ENCODE results near the gene MIOX. TPM values are rescaled to one million over a fixed set of nuclear protein-coding genes. Genes with fewer than 3 reads are reported as not detected.

Gene MIOX
- total RNA-seq, 1 donor from 2014 or later, result 0.21 TPM

DNA sequence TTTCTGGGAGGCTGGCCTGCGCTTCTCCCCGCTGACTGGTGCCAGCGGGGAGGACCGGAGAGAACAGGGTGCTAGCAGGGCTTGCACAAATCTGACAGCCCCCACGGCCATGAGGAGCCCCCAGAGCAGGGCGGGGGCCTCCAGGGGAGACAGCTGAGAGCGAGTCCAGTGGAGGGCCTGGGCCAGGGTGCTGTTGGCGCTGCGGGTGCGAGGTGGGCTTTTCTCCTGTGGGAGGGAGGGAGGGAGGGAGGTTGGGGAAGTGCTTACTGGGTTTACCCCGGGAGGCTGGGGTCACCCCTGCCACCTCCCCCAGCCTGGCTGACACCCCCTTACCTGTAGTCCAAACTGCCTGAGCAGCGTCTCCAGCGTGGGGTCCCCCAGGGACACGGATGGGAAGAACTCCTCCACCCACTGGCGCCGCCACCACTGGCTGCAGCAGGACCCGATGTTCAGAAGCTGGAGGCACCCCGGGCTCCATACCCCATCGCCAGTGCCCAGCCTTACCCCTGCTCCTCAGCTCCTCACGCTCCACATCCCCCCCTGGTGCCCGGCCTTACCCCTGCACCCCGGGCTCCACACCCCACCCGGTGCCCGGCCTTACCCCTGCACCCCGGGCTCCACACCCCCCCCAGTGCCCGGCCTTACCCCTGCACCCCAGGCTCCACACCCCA, 17.0 kb downstream of the MIOX start:
- Mint-ChIP-seq H3K4me3 (no peak overlapping the region), H3K9me3 (no peaks in the 10 kb centered on the region)
- intact Hi-C loops (cut with micrococcal nuclease), result loop anchor here (10.0 kb wide), 1 partner anchor 159 kb away; the partner anchor contains the start of gene PPP6R2

DNA sequence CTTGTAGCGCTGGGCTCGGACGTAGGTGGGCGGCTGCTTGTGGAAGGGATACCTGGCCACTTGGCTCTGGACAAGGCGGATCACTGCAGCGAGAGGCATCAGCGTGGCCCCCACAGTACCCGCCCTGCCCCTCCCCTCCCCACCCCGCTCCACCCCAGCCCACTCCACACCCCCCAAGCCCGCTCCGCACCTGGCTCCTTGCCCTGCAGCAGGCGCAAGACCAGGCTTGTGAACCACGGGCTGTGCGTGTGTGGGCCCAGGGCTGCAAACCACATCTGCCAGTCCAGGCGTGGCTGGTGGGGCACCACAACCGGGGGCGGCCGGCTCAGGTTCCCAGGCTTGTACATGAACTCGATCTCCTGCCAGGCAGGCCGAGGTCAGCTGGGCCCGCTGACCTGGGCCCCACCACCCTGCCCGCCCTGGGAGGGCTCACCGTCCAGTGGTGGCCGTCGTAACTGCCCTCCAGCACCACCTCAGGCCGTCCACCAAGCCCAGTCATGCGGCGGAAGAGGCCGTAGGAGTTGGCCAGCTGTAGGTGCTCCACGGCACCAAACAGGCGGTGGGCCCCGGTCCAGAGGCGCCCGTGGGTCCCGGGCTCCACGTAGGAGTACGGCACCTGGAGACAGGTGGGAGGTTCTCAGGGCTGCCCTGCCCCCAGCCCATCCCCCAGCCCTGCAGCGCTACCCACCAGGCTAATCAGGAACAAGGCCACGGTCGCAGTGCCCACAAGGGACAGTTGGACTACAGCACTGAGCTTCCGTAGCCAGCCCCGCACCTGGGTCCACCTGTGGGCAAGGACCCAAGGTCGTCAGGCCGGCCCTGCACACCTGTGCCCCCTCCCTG, 17.9 kb downstream of the MIOX start:
- Mint-ChIP-seq H3K4me3 (no peak overlapping the region), H3K9me3 (no peaks in the 10 kb centered on the region), H3K27me3 (peaks cover 1% of the 10 kb centered on the region)

More for the DNA sequence above, 17.0 kb downstream of the MIOX start:
- peaks cover 1% of the 10 kb centered on the region for H3K27me3 Mint-ChIP-seq
- H3K4me1 Mint-ChIP-seq, result peaks cover 3% of the 10 kb centered on the region
- no peak for DNase-seq
- H3K27ac Mint-ChIP-seq, result no peak overlapping the region
- peaks cover 4% of the 10 kb centered on the region for H3K36me3 Mint-ChIP-seq (ENCODE audit: low read depth)

DNA sequence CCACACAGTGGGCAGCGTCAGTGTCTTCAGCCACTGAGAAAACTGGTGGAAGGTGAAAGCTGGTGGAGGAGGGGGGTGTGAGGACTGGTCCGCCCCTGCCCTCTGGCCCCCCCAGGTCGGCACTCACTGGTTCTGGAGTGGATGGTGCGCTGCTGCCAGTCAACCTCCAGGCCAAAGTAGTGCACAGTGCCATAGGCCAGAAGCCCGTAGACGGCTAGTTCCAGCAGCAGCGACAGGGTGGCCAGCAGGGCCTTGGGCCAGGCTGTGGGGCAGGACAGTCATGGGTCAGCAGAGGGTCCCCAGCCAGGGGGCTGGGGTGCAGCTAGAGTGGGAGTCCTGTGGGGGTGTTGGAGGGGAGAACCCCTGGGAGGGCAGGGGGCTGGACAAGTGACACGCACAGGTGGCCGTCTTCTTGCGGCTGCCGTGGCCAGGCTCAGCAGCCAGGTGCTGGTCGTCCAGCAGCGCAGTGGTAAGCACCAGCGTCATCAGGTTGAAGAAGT, 18.7 kb downstream of the MIOX start:
- Mint-ChIP-seq H3K27me3 (peaks cover 1% of the 10 kb centered on the region), H3K9me3 (no peaks in the 10 kb centered on the region), H3K4me1 (peaks cover 12% of the 10 kb centered on the region), H3K4me3 (no peak overlapping the region), H3K27ac (no peak overlapping the region), H3K36me3 (ENCODE audit: low read depth) (peaks cover 7% of the 10 kb centered on the region)
- DNase-seq, result no peak
- intact Hi-C loops (cut with micrococcal nuclease), result loop anchor here (5.0 to 10.0 kb wide), 3 partner anchors 53 to 253 kb away; partner anchors contain the start of genes HDAC10 and PPP6R2

More for the DNA sequence above, 17.9 kb downstream of the MIOX start:
- intact Hi-C loops (cut with micrococcal nuclease), result loop anchor here (5.0 to 10.0 kb wide), 3 partner anchors 52 to 252 kb away; partner anchors contain the start of genes HDAC10 and PPP6R2
- Mint-ChIP-seq H3K36me3 (ENCODE audit: low read depth) (peaks cover 6% of the 10 kb centered on the region), H3K27ac (no peak overlapping the region), H3K4me1 (peaks cover 11% of the 10 kb centered on the region)
- DNase-seq, result no peak

DNA sequence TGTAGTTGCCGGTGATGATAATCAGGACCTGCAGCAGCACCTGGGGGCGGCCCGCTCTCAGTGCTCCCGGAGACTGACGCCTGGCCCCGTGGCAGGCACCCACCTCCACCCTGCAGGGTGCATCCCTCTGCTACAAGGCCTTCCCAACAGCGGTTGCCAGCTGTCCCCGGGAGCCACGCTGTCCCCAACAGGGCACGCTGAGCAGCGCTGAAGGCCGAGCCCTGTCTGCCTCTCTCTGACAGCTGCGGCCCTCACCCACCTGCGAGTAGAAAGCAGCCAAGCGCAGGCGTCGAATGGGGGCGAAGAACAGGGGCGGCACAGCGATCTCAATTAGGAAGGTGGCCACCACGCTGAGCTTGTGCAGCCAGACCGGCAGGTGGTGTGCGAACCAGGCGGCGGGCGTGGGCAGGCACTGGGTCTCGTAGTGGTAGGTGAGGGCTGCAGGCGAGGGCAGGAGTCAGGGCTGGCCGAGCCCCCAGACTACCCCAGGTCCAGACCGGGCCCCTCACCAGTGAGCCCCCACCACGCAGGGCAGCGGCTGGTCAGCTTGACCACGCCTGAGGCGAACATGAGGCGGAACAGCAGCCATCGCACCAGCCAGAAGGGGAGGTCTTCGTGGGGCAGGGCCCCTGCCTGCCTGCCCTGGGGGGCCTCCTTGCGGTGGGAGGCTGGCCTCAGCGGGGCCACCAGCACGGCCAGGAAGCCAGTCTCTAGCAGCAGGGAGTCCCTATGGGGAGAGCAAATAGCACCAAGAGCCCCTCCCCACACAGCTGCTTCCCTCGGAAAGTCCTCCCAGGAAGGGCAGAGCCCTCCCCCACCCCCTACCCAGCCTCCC, 19.3 kb downstream of the MIOX start:
- DNase-seq, result no peak
- H3K4me1 Mint-ChIP-seq, result peaks cover 10% of the 10 kb centered on the region
- H3K4me3 Mint-ChIP-seq, result peak overlapping the region; percentile 90
- intact Hi-C loops (cut with micrococcal nuclease), result loop anchor here (5.0 to 10.0 kb wide), 3 partner anchors 54 to 254 kb away; partner anchors contain the start of genes HDAC10 and PPP6R2
- peaks cover 1% of the 10 kb centered on the region for H3K27me3 Mint-ChIP-seq
- peaks cover 7% of the 10 kb centered on the region for H3K36me3 Mint-ChIP-seq (ENCODE audit: low read depth)
- H3K9me3 Mint-ChIP-seq, result no peaks in the 10 kb centered on the region
- H3K27ac Mint-ChIP-seq, result no peak overlapping the region

DNA sequence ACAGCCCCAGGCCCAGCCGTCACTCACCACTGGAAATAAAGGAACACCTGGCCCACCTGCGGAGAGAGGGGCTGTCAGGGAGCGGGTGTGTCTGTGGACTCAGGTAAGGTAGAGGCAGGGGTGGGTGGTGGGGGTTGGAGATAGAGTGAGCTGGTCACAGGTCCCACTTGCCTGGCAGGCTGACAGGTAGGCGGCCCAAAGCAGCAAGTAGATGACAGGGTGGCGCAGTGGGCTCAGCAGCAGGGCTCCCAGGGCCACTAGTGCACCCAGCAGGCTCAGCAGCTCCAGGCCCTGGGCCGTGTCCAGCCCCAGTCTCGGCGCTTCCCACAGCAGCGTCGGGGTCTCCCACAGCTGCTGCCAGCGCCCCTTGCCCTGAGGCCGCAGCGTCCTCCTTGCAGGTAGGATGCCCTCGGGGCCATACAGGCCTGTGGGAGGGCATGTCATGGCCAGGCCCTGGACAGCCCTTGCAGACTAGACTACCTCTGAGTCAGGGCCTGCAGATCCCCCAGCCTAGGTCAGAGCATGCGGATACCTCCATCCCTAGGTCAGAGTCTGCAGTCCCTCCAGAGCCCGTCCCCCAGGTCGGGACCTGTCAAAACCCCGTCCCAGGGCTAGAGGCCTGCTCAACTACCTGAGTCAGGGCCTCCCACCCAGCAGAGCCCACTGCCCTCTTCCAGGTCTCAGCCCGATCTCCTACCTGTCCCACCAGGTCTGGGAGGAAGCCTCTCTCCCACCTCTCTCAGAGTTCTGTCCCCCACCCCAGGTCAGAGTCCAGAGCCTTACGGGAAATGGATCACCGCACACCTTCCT, 20.2 kb downstream of the MIOX start:
- Mint-ChIP-seq H3K27me3 (peaks cover 1% of the 10 kb centered on the region), H3K36me3 (ENCODE audit: low read depth) (peaks cover 7% of the 10 kb centered on the region), H3K9me3 (no peaks in the 10 kb centered on the region), H3K27ac (peak overlapping the region; percentile 63), H3K4me1 (peaks cover 10% of the 10 kb centered on the region), H3K4me3 (peak overlapping the region; percentile 90)
- DNase-seq, result no peak
- intact Hi-C loops (cut with micrococcal nuclease), result loop anchor here (1.0 to 10.0 kb wide), 4 partner anchors 55 to 255 kb away; partner anchors contain the start of genes CHKB, HDAC10 and PPP6R2

DNA sequence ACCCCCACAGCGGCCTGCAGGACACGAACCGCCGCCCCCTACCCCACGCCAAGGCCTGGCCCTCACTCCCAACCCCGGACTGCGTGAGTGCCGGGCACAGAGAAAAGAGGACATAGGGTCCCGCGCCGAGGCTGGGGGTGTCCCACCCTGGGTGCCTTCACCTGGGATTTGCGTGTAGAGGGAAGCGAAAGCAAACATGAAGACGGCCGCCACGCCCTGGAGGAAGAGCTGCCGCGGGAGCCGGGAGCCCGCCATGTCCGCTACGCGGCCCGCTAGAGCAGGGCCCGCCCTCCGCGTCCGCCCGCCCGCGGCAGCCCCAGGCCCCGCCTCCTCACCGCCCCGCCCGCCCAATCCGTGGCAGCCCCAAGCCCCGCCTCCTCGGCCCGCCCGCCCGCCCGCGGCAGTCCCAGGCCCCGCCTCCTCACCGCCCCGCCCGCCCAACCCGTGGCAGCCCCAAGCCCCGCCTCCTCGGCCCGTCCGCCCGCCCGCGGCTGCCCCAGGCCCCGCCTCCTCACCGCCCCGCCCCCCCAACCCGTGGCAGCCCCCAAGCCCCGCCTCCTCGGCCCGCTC, 20.8 kb downstream of the MIOX start, which contains the start of gene LMF2:
LMF2 (minus strand) TSS at position 282 of the 570 bp plus-strand sequence; CDS start at position 255, 27 bp downstream.
- Mint-ChIP-seq H3K9me3 (no peaks in the 10 kb centered on the region), H3K27me3 (peaks cover 1% of the 10 kb centered on the region), H3K36me3 (ENCODE audit: low read depth) (peaks cover 10% of the 10 kb centered on the region), H3K4me3 (peak within 1 kb of the TSS; percentile 90), H3K27ac (peak within 1 kb of the TSS; percentile 97), H3K4me1 (peaks cover 15% of the 10 kb centered on the region)
- intact Hi-C loops (cut with micrococcal nuclease), result loop anchor here (1.0 to 10.0 kb wide), 4 partner anchors 55 to 255 kb away; partner anchors contain the start of genes CHKB, HDAC10 and PPP6R2
- DNase-seq, result peak; percentile 97

DNA sequence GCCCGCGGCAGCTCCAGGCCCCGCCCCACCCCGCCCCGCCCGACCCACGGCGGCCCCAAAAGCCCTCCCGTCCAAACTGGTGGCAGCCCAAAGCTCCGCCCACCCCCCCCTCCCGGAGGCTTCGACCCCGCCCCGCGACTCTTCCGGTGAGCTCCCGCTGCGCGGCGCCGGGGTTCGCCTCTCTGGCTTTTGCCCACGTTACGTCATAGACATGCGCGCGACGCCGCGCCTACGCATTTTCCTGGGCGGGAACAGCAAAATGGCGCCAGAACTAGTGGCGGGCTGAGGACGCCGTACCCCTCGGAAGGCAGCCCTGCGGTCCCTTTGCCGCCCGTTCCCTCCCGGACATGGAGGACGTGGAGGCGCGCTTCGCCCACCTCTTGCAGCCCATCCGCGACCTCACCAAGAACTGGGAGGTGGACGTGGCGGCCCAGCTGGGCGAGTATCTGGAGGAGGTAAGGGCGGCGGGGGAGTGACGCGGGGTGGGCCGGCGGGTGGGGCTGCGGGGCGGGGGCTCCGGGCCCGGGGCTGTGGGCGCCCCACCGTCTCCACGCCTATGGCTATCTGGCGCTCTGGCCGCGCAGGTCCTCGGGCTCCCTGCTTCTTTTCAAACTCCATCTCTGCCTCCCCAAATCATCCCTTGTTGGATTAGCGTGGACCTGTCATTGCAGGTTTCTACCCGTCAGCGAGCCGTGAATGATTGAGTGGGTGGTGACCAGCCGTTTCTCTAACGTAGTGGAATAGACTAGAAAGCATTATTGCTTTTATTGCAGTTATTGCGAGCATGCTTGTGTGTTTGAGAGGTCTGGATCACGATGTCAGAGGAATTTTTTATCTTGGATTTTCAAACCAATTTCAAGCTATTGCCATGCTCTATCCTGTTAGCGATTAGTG, 21.6 kb downstream of the MIOX start, which contains the start of gene NCAPH2:
NCAPH2 (plus strand) TSS at position 234 of the 894 bp plus-strand sequence; CDS start at position 348, 114 bp downstream.
- Mint-ChIP-seq H3K9me3 (no peaks in the 10 kb centered on the region), H3K27me3 (peaks cover 1% of the 10 kb centered on the region), H3K27ac (peak within 1 kb of the TSS; percentile 97), H3K4me1 (peaks cover 17% of the 10 kb centered on the region), H3K4me3 (peak within 1 kb of the TSS; percentile 90), H3K36me3 (ENCODE audit: low read depth) (peaks cover 8% of the 10 kb centered on the region)
- peak; percentile 100 for DNase-seq
- intact Hi-C loops (cut with micrococcal nuclease), result loop anchor here (1.0 to 10.0 kb wide), 8 partner anchors 17 to 256 kb away; partner anchors contain the start of genes CHKB, HDAC10, PPP6R2 and SBF1

DNA sequence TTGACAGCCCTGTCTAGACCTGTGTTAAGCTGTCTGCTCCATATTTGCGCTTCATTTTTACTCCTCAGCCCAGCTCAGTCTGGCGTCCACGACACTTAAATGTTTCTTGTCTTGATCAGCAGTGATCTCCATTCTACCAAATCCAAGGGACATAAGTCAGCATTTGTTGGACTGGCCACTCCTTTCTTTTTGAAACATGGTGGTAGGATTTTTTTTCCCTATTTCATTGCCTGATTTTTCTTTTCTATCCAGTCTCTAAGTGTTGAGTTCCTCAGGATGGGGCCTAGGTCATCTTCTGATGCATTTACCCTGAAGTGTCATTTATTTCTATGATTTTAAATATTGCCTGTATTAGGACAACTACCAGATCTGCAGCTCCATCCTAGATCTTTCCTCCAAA, 22.2 kb downstream of the MIOX start:
- intact Hi-C loops (cut with micrococcal nuclease), result loop anchor here (1.0 to 10.0 kb wide), 7 partner anchors 16 to 257 kb away; partner anchors contain the start of genes HDAC10, PPP6R2, SBF1 and SCO2
- peaks cover 1% of the 10 kb centered on the region for H3K27me3 Mint-ChIP-seq
- DNase-seq, result no peak
- peak overlapping the region; percentile 87 for H3K4me3 Mint-ChIP-seq
- H3K9me3 Mint-ChIP-seq, result no peaks in the 10 kb centered on the region
- peaks cover 22% of the 10 kb centered on the region for H3K4me1 Mint-ChIP-seq
- H3K27ac Mint-ChIP-seq, result peak overlapping the region; percentile 87
- H3K36me3 Mint-ChIP-seq (ENCODE audit: low read depth), result peaks cover 8% of the 10 kb centered on the region

DNA sequence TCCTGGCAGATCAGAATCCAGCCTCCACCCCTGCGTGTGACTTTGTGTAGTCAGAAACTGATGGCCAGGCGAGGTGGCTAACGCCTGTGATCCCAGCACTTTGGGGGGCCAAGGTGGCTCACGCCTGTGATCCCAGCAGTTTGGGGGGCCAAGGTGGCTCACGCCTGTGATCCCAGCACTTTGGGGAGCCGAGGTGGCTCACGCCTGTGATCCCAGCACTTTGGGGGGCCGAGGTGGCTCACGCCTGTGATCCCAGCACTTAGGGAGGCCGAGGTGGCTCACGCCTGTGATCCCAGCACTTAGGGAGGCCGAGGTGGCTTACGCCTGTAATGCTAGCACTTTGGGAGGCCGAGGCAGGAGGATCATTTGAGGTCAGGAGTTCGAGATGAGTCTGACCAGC, 26.5 kb downstream of the MIOX start:
- no peaks in the 10 kb centered on the region for H3K9me3 Mint-ChIP-seq
- H3K36me3 Mint-ChIP-seq (ENCODE audit: low read depth), result peaks cover 15% of the 10 kb centered on the region
- intact Hi-C loops (cut with micrococcal nuclease), result no loop called here
- H3K4me1 Mint-ChIP-seq, result peaks cover 29% of the 10 kb centered on the region
- H3K27ac Mint-ChIP-seq, result no peak overlapping the region
- no peak overlapping the region for H3K4me3 Mint-ChIP-seq
- DNase-seq, result no peak
- H3K27me3 Mint-ChIP-seq, result no peaks in the 10 kb centered on the region

DNA sequence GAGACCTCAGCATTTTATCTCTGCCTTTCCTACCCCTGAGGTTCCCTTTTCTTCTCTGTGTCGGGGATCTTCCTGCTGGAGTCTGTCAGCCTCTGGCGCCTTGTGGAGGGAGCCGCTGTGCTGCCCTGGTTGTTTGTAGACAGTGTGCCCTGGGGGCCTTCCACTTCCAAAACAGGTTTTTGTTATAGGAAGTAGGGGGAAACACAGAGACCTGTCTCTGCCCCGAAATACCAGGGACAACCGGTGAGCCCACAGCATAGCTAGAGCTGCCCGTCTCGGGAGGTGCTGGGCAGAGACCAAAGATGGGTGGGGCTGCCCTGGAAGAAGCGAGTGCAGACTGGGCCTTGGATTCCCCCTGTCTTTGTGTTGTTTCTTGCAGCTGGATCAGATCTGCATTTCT, 29.4 kb downstream of the MIOX start:
- no peak overlapping the region for H3K4me3 Mint-ChIP-seq
- H3K9me3 Mint-ChIP-seq, result no peaks in the 10 kb centered on the region

DNA sequence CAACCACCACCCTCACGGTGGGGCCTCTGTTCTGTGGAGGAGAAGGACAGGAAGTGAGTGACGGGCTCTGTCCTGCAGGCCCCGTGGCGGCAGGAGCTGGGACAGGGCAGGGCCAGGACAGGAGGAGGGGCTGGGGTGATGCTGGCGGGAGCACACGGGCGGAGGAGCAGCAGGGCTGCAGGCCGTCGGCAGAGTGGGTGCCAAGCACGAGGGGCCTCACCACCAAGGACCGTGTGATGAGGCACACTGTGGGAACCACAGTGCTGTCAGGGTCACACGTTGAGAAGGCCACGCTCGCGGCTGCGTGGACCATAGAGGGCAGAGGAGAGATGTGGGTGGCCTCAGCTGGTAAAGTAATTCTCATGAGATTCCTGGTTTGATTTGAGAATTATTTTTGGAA, 30.2 kb downstream of the MIOX start:
- intact Hi-C loops (cut with micrococcal nuclease), result no loop called here
- no peaks in the 10 kb centered on the region for H3K9me3 Mint-ChIP-seq
- peaks cover 26% of the 10 kb centered on the region for H3K36me3 Mint-ChIP-seq (ENCODE audit: low read depth)
- H3K27me3 Mint-ChIP-seq, result no peaks in the 10 kb centered on the region
- H3K4me1 Mint-ChIP-seq, result peaks cover 19% of the 10 kb centered on the region
- no peak overlapping the region for H3K4me3 Mint-ChIP-seq
- no peak overlapping the region for H3K27ac Mint-ChIP-seq
- no peak for DNase-seq

More for the DNA sequence above, 29.4 kb downstream of the MIOX start:
- Mint-ChIP-seq H3K27ac (no peak overlapping the region), H3K4me1 (peaks cover 19% of the 10 kb centered on the region), H3K36me3 (ENCODE audit: low read depth) (peaks cover 25% of the 10 kb centered on the region), H3K27me3 (no peaks in the 10 kb centered on the region)
- intact Hi-C loops (cut with micrococcal nuclease), result no loop called here
- no peak for DNase-seq
